Eye (tissue), 1 donor: ENCODE results near the gene TBC1D16.
"Not testable (repeated sequence)": the region's sequence is repeated elsewhere in the genome, so short reads cannot be mapped to it uniquely, and the experiment has no call there.

Experiments
- DNase-seq: peaks from one replicate; pipeline ENCODE4 v3.0.0-alpha.2; 2015

Gene TBC1D16

DNA sequence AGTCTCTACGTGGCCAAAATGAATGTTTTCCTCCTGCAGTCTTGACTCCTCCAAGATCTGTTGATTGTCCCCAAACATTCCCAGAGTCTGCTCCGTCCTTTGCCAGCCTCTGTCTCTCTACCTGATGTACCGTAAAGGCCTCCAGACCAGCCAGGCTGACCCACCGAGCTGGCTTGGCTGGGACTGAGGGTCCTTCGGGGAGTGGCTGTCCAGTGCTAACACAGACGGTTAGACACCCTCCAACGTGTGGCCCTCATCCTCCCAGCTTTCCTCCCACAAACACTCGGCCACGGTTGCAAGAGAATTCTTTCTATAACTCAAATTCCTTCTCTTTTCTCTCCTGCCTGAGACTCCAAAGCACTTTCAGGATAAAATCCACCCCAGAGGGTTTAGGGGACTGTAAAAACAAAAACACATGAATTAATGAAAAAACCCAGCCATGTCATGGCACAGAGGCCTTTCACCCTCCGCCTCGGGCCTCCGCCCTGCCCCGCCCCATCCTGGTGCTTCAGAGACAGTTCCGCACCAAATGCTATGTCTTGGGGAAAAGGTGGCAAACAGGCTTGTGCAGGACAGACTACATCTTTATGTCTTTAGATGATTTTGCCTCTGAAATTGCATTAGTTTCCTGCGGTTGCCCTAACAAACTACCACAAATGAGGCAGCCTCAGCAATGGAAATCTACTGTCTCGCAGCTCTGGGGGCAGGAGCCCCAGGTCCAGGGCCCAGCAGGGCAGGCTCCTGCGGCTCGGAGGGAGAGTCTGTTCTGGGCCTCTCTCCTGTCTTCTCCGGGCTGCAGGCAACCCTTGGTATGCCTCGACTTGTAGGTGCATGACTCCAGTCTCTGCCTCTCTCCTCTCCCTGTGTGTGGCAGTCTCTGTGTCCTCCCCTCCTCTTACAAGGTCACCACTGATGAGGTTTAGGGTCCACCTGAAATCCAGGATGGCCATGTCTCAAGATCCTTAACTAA is 124.0 kb downstream of the TBC1D16 start:
- DNase-seq = no peak

DNA sequence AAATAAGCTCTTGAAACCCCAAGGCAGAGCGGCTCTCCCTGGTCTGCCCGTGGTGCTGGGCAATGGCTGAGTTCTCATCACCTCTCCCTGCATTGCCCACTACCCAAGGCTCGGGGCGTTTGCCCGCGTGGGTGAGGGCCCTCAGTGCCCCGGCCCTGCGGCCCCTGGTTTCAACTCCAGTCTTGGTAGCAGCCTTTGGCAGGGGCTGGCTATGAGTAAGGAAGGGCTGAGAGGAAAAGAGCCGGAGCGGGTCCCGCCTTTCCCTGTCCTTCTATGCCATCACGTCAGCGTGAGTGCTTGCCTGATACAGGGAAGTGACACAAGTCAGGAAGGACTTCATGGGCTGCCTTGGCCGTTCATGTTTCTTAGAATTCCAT is 124.7 kb downstream of the TBC1D16 start:
- no peak for DNase-seq

DNA sequence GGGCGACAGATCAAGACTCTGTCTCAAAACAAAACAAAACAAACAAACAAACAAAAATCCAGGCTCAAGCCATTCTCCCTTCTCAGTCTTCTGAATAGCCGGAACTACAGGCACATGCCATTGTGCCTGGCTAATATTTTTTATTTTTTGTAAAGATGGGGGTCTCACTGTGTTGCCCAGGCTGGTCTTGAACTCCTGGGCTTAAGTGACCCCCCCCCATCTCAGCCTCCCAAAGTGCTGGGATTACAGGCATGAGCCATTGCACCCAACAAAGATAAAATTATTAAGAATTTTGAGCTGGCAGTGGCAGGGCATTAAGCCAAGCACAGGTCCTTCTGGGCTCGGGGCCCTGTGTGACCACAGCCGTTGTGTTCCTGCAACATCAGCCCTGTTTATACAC is 126.6 kb downstream of the TBC1D16 start:
- no peak for DNase-seq

DNA sequence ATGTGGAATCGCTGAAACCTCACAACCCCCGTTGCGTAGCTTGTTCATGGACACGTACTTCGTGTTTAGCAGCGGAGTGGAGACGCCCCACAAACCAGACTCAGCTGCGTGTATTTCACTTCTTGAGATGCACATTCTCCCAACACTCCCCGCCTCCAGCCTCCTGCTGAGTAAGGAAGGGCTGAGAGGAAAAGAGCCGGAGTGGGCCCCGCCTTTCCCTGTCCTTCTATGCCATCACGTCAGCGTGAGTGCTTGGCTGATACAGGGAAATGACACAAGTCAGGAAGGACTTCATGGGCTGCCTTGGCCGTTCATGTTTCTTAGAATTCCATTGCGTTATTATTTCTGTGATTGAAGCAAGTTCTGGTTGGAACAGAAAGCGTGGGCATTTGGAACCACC is 127.8 kb downstream of the TBC1D16 start:
- DNase-seq = peak; percentile 78

DNA sequence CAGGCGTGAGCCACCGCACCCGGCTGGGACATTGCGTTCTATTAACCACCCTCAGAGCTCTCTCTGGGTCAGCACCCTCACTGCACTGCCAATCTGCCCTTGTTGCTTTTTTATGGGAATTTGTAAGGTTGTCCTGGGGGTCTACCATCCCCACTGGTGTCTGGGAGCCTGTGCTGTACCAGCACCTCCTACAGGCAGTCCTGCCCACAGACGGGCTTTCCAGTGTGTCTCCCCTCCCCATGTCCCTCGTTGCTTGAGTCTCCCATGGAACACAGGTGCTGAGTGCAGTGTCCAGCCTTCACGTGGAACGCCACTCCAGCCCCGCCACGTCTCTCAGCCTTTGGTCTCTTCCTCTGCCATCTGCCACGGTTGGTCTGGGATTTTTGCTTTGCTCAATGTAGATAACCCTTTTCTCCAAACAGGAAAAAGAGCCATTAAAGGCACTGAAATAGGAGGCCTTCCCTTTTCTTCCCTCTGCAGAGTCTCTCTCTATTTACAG is 128.4 kb downstream of the TBC1D16 start:
- DNase-seq = no peak

DNA sequence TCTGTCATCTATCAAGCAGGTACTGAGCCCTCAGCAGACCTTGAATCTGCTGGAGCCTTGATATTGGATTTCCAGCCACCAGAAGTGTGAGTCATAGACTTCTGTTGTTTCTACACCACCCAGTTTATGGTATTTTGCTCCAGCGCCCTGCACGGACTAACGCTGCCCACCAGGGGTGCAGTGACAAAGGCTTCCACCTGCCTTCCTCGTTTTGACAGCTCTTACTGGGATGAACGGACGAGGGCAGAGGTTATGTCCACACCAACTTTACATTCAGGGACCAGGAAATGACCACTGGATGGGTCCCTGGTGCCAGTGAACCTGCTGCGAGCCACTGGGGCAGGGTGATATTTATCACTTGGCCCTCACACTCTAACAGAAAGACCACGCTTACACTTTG is 129.8 kb downstream of the TBC1D16 start:
- no peak for DNase-seq

DNA sequence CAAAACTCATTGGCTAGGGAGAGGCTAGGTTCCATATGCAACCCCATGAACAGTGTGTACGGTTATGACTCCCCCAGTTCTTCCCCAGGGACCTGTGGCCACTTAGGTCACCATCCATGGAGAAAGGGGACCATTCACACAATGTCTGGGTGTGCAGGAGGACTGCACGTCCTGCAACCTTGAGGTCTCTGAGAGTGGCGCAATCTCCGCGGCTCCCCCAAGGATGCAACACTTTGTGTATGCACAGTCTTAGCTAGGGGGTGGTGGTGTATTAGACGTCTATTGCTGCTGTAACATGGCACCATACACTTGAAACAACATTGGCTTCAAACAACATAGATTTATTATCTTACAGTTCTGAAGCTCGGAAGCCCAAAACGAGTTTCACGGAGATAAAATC is 130.8 kb downstream of the TBC1D16 start:
- DNase-seq = no peak

DNA sequence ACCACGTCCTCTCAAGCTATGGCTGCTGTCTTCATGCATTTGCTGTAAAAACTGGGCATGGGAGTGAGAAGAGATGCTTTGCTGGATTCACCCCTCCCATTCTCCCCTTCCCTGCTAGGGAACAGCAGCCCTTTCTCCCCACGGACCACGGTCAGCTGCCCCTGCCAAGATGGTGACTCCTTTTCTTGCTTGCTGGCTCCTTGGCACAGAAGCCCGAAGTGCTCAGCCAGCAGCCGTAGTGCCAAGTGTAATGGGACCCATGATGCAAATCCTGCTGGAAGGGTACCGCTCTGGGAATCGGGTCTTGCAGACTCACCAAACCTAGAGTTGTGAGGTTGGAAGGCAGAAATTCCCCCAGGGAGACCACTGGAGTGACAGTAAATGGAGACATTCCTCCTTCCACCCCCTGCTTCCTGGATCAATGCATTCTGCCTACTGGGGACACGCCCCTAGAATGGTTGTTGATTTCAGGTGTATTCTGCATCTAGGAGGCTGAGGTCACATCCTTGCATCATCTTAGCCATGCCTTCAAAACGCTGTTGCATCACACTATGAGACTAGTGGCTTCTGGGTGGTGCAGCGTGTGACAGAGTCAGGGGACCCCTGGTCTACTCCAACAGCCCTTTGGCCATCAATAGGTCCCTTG is 133.4 kb downstream of the TBC1D16 start:
- DNase-seq = no peak

GRCh38 chr17:79901131-79901530 is 134.5 kb downstream of the TBC1D16 start:
- DNase-seq = no peak

GRCh38 chr17:79899584-79899983 is 136.1 kb downstream of the TBC1D16 start:
- no peak for DNase-seq

DNA sequence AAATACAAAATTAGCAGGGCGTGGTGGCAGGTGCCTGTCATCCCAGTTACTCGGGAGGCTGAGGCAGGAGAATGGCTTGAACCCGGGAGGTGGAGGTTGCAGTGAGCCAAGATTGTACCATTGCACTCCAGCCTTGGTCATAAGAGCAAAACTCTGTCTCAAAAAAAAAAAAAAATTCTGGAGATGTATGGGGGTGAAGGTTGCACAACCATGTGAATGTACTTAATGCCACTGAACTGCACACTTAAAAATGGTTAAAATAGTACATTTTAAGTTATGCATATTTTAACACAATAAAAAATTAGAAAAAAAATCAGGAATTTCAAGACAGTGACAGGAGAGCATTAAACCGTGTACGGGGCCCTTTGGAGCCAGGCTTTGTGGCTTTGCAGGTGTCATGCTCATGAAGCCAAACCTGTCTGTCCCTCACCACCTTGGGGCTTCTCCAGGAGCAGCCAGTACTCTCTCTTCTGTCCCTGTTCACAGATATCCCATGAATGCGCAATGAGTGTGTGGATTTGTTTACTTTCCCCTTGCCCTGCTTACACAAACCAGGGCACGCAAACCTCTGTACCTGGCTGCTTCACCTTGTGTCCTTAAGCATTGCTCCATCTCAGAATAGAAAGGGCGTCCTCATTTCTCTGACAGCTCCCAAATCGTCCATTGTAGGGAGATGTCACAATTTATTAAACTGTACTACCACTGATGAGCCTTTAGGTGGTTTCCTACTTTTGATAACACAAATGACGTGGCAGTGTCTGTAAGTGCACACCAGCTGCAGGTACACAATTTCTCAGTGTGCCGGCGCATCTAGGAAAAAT is 138.2 kb downstream of the TBC1D16 start:
- no peak for DNase-seq

GRCh38 chr17:79893457-79893856 is 142.2 kb downstream of the TBC1D16 start:
- not testable (repeated sequence) for DNase-seq

DNA sequence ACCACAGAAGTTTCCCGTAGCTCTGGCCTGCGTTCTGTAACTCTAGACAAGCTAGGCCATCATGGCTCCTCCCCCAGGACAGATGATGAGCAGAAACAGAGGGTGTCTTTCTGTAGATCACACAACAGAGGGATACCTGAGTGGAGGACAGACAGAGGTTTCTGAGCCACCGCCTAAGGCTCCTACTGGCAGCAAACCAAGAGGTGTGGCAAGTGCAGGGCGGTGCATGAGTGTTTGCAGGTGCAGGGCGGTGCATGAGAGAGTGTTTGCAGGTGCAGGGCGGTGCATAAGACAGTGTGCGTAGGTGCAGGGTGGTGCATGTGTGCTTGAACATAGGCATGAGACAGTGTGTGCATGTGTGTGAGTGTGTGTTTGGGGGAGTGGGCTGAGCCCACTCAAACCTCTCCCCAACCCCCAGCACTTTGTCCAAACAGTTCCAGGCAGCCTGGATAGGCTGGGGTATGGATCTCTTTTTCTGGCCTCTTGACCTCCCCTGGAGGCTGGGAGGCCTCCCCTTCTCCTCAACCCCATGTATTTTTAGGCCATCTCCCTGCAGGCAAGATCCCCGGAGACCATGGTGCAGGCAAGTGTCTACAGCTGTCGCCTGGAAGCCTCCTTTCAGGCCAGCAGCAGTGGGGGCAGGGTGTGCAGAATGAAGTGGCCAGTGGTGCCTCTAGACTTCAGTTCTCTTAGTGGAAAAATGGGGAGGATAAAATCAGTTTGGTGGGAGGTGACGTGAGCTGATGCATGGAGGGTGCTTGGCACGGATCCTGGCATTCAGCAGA is 143.0 kb downstream of the TBC1D16 start:
- DNase-seq = no peak

DNA sequence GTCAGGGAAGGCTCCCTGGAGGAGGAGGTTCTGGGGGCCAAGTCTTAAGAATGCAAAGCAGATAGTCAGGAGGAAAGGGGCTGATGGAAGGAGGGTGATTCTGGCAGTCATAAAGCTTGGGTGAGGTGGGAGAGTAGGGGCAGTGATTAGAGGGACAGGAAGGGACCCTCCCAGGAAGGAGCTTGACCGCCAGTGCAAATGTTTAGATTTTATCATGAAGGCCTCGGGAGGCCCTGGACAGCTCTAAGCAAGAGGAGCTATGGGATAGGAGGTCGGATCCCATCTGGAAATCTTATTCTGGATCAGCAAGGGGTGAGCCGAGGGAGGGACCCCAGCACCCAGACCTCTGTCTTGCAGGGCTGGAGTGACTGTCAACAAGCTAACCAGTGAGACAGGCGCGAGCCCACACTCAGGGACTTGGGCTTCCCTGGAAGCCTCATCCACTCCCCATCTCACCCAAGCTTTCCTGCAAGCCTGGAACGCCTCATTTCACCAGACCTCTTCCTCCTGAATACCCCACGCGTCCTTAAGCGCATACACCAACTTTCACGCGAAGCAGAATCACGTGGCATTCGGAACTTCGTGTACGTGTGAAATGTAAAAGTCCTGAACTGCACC is 144.4 kb downstream of the TBC1D16 start:
- DNase-seq = no peak

DNA sequence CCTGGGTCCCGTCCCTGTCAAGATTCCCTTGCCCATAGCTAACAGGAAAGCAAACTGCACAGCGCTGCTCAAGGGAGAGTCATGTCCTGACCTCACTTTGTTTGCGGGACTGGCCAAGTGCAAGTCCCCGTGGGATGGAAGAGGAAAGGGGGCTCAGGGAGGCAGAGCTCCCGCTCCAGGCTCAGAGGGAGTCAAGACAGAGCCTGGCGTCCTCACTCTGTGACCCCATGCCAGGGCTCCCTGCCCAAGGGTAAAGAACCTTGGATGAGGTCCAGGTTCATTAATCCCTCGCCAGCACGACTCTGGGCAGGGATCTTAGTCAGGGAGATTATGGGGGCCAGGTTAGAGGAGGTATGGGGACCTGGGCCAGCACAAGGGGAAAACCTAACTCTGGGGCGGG is 145.0 kb downstream of the TBC1D16 start:
- no peak for DNase-seq

DNA sequence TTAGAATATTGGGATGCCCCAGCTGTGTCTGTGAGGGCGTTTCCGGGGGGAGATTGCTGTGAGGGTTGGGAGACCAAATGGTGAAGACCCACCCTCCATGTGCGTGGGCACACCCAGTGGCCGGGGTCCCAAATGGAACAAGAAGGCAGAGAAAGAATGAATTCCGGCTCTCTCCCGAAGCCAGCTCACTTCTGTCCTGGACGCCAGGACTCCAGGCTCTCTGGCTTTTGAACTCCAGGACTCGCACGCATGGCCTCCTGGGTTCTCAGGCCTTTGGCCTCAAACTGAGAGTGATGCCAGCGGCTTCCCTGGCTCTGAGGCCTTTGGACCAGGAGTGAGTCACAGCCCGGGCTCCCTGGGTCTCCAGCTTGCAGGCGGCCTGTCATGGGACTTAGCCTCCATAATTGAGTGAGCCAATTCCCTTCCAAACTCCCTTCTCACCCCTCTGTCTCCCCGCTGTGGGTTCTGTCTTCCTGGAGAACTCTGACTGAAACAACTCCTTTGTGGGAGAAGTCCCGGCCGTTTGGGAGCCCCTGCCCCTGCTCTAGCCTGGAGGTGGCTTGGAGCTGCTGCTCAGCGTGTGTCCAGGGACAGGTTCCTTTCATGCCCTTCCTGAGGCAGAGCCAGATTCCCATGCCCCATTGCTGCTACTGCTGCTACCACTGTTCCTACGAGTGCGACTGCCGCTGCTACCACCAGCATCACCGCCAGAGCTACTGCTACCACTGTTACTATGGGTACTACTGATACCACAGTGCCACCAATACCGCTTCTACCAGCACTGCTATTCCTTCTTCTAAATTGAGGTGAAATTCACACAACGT is 146.6 kb downstream of the TBC1D16 start:
- no peak for DNase-seq

DNA sequence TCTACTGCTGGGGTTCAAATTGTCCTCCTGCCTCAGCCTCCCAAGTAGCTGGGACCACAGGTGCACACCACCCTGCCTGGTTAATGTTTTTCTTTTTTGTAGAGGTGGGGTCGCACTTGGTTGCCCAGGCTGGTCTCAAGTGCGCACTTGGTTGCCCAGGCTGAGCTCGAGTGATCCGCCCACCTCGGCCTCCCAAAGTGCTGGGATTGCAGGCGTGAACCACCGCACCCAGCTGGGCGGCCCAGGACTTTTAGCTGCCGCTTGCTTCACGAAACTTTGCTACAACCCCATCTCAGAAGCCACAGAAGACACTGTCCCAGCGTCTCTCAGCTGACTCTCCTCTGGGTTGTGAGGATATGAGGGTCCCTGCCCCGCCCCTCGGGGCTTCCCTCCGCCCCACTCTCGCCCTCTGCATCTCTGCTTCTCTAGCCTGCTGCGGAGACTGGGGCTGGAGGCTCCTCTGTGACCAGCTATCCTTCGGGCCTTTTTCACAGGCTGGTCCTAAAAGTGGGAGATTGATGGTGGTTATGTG is 147.6 kb downstream of the TBC1D16 start:
- DNase-seq = no peak

DNA sequence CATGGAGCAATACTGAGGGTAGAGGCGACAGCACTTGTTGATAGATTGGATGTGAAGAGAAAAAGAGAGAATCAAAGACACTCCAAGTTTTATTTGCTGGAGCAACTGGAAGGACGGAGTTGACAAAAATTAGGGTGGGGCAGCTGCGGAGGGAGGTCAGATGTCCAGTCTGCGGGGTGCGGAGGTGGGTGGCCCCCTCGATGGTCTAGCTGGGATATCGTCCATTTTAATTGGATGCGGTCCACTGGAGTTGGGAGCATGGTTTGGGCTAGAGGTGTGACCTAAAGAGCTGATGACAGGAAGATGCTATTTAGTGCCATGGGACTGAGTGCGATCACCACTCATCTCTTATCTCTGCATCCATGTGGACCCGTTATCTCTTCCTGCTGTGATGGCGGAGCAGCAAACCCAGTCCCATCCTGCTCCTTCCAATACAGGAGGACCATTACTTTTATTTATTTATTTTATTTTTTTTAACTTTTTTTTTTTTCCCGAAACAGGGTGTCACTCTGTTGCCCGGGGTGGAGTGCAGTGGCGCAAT is 148.2 kb downstream of the TBC1D16 start:
- no peak for DNase-seq

DNA sequence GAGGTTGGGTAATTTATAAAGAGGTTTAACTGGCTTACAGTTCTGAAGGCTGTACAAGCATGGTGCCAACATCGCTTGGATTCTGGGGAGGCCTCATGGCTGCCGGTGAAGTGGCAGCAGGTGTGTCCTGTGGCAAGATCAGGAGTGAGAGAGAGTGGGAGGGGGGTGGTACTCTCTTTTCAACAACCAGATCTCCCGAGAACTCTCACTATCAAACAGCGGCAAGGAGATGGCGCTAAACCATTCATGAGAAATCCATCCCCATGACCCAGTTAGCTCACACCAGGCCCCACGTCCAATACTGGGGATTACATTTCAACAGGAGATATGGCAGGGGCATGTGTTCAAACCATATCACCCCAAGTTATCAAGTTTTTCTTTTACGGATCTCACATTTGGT is 152.5 kb downstream of the TBC1D16 start:
- no peak for DNase-seq
